ENCODE data around the gene COPRS.
"Not testable (repeated sequence)": the region's sequence is repeated elsewhere in the genome, so short reads cannot be mapped to it uniquely, and the experiment has no call there.

DNA sequence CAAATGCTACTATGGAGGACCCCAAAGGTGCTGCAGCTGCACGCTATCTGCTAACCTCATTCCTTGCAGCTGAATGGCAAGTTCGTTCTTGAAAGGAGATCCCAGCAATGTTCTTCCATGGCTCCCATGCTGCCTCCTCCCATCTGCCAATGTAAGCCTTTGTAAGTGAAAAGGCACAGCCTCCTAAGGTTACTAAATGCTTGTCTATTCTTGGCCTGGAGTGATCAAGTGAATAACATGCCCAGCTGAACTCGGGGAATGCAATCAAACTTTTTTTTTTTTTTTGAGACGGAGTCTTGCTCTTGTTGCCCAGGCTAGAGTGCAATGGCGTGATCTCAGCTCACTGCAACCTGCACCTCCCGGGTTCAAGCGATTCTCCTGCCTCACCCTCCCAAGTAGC is 49.2 kb downstream of the COPRS start:
- TF ChIP-seq, protein P1, sequence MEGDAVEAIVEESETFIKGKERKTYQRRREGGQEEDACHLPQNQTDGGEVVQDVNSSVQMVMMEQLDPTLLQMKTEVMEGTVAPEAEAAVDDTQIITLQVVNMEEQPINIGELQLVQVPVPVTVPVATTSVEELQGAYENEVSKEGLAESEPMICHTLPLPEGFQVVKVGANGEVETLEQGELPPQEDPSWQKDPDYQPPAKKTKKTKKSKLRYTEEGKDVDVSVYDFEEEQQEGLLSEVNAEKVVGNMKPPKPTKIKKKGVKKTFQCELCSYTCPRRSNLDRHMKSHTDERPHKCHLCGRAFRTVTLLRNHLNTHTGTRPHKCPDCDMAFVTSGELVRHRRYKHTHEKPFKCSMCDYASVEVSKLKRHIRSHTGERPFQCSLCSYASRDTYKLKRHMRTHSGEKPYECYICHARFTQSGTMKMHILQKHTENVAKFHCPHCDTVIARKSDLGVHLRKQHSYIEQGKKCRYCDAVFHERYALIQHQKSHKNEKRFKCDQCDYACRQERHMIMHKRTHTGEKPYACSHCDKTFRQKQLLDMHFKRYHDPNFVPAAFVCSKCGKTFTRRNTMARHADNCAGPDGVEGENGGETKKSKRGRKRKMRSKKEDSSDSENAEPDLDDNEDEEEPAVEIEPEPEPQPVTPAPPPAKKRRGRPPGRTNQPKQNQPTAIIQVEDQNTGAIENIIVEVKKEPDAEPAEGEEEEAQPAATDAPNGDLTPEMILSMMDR (conservative IDR thresholded peaks at IDR 0.05; ENCODE audit: low read length), result not testable (repeated sequence)
- TF ChIP-seq EZH2phosphoT487 (IDR thresholded peaks at IDR 0.05; ENCODE audit: borderline replicate concordance), result not testable (repeated sequence)
